ENCODE data around the gene SCMH1.
A peak's percentile ranks its signal among the peaks of the same experiment; 100 is the strongest.

SCMH1 gene

DNA sequence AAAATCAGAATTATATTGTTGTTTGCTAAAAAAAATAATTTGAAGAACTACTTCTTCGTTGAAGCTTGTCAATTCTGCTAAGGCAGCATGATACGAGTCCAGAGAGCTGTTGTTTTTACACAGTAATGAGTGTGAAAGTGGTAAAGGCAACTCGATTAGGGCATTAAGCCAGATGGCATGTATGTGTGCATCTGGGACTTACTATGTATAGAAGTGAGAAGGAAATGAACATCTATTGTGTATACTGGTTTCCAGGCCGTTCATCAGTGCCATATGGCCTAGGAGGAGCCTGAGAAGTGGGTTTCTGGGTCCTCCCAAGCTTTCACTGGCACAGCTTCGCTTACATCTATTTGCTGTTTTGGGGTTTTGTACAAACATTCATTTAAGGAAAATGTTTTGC is 256.9 kb downstream of the SCMH1 start:
- Mint-ChIP-seq H3K4me1 (peaks cover 56% of the 10 kb centered on the region), H3K27me3 (no peaks in the 10 kb centered on the region), H3K27ac (peak overlapping the region; percentile 87), H3K9me3 (no peaks in the 10 kb centered on the region), H3K36me3 (peaks cover 65% of the 10 kb centered on the region), H3K4me3 (peak overlapping the region; percentile 34)

GRCh38 chr1:40984531-40984930 is 257.6 kb downstream of the SCMH1 start:
- Mint-ChIP-seq H3K4me3 (peak overlapping the region; percentile 84), H3K27me3 (no peaks in the 10 kb centered on the region), H3K36me3 (peaks cover 60% of the 10 kb centered on the region), H3K9me3 (no peaks in the 10 kb centered on the region), H3K27ac (peak overlapping the region; percentile 94), H3K4me1 (peaks cover 56% of the 10 kb centered on the region)

DNA sequence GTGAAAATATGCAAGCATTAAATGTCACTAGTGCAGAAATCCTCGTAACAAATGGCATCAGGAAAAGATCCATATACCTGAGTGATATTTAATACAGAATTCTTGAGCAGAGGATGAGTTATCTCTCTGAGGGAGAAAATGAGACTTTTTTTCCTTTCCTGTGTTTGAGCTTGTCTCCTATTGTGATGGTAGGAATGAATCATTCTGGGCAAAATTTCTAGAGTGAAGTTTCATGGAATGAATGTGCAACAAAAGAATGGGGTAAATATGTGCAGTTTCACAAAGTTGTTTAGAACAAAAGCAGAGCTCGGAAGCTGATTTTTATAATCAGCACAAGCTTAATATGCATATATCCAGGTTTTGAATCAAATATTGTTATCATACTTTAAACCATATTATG is 258.0 kb downstream of the SCMH1 start:
- no peaks in the 10 kb centered on the region for H3K9me3 Mint-ChIP-seq
- H3K36me3 Mint-ChIP-seq = peaks cover 55% of the 10 kb centered on the region
- no peaks in the 10 kb centered on the region for H3K27me3 Mint-ChIP-seq
- peak overlapping the region; percentile 94 for H3K27ac Mint-ChIP-seq
- H3K4me3 Mint-ChIP-seq = peak overlapping the region; percentile 84
- H3K4me1 Mint-ChIP-seq = peaks cover 56% of the 10 kb centered on the region

DNA sequence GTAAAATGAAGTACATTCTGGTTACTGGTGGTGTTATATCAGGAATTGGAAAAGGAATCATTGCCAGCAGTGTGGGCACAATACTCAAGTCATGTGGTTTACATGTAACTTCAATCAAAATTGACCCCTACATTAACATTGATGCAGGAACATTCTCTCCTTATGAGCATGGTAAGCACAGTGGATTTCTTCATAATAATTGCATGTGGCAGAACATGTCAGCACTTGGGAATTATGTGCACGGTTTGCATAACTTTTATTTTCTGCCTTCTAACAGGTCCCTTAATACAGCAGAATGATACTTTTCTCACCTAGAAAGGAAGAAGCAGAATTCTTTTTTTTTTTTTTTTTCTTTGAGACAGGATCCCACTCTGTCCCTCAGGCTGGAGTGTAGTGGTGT is 258.8 kb downstream of the SCMH1 start:
- Mint-ChIP-seq H3K27ac (peak overlapping the region; percentile 94), H3K4me1 (peaks cover 60% of the 10 kb centered on the region), H3K4me3 (peak overlapping the region; percentile 70)

DNA sequence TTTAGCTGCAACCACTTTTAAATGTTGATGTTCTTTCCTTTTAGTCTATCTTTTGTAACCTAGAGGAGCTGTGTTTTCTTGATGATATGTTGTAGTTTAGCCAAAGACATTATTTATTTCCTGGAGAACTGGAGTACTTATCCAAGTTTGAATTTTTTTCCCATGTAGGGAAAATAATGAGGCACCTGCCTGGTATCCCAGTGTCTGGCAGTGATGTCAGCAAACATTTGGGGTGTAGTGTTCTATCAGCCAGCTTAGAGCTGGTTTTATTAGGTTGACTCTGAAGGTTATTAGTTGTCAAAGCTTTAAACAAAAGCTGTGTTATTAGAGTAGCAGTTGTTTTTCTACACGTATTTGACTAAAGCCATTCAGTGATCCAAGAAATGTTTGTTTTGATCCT is 259.4 kb downstream of the SCMH1 start:
- no peaks in the 10 kb centered on the region for H3K27me3 Mint-ChIP-seq
- H3K4me1 Mint-ChIP-seq = peaks cover 60% of the 10 kb centered on the region
- H3K36me3 Mint-ChIP-seq = peaks cover 47% of the 10 kb centered on the region
- peak overlapping the region; percentile 96 for H3K4me3 Mint-ChIP-seq
- no peak overlapping the region for H3K27ac Mint-ChIP-seq
- no peaks in the 10 kb centered on the region for H3K9me3 Mint-ChIP-seq

More for the DNA sequence above, 258.8 kb downstream of the SCMH1 start:
- Mint-ChIP-seq H3K9me3 (no peaks in the 10 kb centered on the region), H3K27me3 (no peaks in the 10 kb centered on the region), H3K36me3 (peaks cover 49% of the 10 kb centered on the region)

DNA sequence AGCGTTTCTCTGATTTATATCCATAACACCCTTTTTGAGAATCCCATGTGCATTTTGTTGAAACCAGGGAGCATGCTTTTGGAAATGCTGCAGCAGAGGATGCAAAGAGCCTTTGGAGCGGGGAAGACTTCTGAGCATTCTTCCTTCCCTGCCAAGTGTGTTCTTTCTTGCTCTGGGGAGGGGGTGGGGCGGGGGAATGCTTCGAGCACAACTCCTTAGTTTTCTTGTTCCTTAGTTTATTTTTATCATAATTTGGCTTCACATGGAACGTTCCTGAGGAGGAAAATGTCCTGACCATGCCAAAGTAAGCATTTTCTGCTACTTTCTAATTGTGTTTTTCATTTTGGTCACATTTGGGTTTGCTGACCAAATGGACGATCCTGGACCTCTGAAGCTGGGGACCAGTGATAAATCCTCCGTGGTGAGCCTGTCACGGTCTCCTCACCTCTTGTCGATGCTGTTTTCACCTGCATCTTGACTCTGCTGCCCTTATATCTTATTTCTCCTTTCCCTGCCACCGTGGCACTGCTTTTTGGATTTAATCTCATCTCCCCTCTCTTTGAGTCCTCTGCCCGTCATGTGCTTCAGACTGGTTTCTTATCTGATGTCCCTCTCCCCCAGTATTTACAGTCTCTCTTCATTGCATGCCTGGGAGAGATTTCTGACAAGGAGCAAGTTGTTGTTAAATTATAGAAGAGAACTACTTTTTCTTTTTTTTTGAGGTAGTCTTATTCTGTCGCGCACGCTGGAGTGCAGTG is 260.2 kb downstream of the SCMH1 start:
- Mint-ChIP-seq H3K4me1 (peaks cover 60% of the 10 kb centered on the region), H3K4me3 (peak overlapping the region; percentile 96)

GRCh38 chr1:40980453-40981121 is 261.5 kb downstream of the SCMH1 start:
- Mint-ChIP-seq H3K27ac (peak overlapping the region; percentile 99), H3K27me3 (no peaks in the 10 kb centered on the region), H3K36me3 (peaks cover 34% of the 10 kb centered on the region), H3K4me3 (peak overlapping the region; percentile 96), H3K4me1 (peaks cover 53% of the 10 kb centered on the region), H3K9me3 (no peaks in the 10 kb centered on the region)

More for the DNA sequence above, 260.2 kb downstream of the SCMH1 start:
- H3K36me3 Mint-ChIP-seq = peaks cover 41% of the 10 kb centered on the region
- H3K9me3 Mint-ChIP-seq = no peaks in the 10 kb centered on the region
- no peaks in the 10 kb centered on the region for H3K27me3 Mint-ChIP-seq
- peak overlapping the region; percentile 88 for H3K27ac Mint-ChIP-seq

GRCh38 chr1:40980068-40980452 is 262.0 kb downstream of the SCMH1 start:
- H3K4me1 Mint-ChIP-seq = peaks cover 47% of the 10 kb centered on the region

GRCh38 chr1:40979241-40980067 is 262.7 kb downstream of the SCMH1 start, which contains the start of gene CTPS1:
TSS of gene CTPS1 (plus strand) at chr1:40979696. CDS start at chr1:40983291, 3,595 bp downstream.
- Mint-ChIP-seq H3K27me3 (no peaks in the 10 kb centered on the region), H3K4me3 (peak within 1 kb of the TSS; percentile 96), H3K36me3 (peaks cover 28% of the 10 kb centered on the region), H3K9me3 (no peaks in the 10 kb centered on the region), H3K27ac (peak within 1 kb of the TSS; percentile 99), H3K4me1 (peaks cover 42% of the 10 kb centered on the region)

More at GRCh38 chr1:40980068-40980452, 262.0 kb downstream of the SCMH1 start:
- no peaks in the 10 kb centered on the region for H3K9me3 Mint-ChIP-seq
- peaks cover 31% of the 10 kb centered on the region for H3K36me3 Mint-ChIP-seq
- H3K4me3 Mint-ChIP-seq = peak overlapping the region; percentile 96
- H3K27ac Mint-ChIP-seq = peak overlapping the region; percentile 99
- H3K27me3 Mint-ChIP-seq = no peaks in the 10 kb centered on the region

DNA sequence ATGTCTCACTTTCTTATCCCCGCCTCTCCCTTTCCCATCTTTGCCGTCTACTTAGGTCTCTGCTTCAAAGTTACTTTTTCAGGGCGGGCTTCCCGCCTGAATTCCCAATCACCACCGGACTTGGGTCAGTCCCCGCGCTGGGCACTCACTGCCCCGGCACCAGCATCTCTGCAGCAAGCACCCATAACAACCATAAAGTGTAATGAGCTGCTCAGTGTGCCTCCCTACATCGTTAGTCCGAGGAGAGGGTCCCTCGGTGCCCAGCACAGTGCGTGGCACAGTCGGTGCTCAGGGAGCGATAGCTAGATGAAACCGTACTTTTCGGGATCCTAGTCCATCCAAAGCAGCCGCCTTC is 263.2 kb downstream of the SCMH1 start:
- H3K36me3 Mint-ChIP-seq = peaks cover 23% of the 10 kb centered on the region
- H3K27me3 Mint-ChIP-seq = no peaks in the 10 kb centered on the region
- peaks cover 37% of the 10 kb centered on the region for H3K4me1 Mint-ChIP-seq
- H3K4me3 Mint-ChIP-seq = peak overlapping the region; percentile 79
- no peak overlapping the region for H3K27ac Mint-ChIP-seq
- H3K9me3 Mint-ChIP-seq = no peaks in the 10 kb centered on the region

DNA sequence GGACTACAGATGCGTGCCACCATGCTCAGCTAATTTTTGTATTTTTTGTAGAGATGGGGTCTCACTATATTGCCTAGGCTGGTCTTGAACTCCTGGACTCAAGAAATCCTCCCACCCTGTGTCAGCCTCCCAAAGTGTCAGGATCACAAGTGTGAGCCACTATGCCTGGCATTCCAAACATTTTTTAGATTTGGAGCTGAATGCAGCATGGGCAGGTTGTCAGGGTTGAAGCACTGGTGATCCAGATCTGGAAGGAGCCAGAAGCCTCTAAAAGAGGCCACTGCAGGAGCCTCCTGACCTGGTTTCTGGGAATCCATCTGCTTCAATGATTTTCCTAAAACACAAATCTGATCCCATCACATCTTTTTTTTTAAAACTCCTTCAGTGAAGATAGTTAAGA is 264.4 kb downstream of the SCMH1 start:
- H3K4me3 Mint-ChIP-seq = no peak overlapping the region

More for the DNA sequence above, 264.4 kb downstream of the SCMH1 start:
- Mint-ChIP-seq H3K4me1 (peaks cover 25% of the 10 kb centered on the region), H3K9me3 (no peaks in the 10 kb centered on the region), H3K27ac (no peak overlapping the region), H3K36me3 (peaks cover 18% of the 10 kb centered on the region), H3K27me3 (no peaks in the 10 kb centered on the region)

Data from activated naive CD4-positive, alpha-beta T cell treated with anti-CD3 and anti-CD28 coated beads, Interleukin-2, amount 50 U/mL, for 24 hours (primary cell).